Measurements from ENCODE around the gene OST4.
A peak's percentile ranks its signal among the peaks of the same experiment; 100 is the strongest.

OST4 gene

DNA sequence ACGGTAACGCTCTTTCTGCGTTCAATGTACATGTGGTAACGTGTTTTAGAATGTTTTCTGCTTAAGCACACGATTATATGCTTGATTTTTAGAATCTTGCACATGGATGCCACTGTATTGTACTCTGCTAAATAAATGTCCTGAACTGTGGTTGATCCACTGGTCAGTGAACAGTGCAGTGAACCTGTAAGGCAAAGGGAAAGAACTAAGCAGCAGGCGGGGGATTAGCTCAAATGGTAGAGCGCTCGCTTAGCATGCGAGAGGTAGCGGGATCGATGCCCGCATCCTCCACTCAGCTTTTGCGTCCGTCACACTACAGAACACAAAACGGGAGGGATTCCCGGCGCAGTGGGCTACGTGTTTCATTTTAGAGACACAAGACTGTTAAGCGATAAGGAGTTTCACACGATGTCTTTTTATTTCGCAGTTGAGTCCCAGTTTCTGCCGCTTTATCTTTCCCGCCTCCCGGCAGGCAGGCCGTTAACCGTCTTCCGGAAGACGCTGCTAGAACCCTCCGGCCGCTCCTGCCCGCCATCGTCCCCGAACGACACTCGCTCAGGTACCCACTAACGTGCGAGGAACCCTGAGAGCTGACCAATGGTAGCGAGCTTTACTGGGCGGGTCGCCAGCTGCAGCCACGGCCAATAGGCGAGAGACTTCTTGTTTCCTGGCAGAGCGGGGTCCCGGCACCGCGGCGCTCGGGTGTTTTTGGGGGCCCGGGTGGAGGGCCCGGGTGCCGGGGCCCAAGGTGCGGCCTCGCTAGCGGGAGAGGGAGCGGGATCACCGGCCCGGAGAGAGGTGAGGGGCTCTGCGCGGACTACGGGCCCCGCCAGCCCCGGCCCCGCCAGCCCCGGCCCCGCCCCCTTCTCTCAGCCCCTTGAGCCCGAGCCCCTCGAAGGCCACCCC, 20.2 kb downstream of the OST4 start, which contains the start of gene AGBL5:
AGBL5 (plus strand) TSS at position 673 of the 906 bp plus-strand sequence. CDS start 1,291 bp downstream, outside the sequence.
- DNase-seq: peak; percentile 91

DNA sequence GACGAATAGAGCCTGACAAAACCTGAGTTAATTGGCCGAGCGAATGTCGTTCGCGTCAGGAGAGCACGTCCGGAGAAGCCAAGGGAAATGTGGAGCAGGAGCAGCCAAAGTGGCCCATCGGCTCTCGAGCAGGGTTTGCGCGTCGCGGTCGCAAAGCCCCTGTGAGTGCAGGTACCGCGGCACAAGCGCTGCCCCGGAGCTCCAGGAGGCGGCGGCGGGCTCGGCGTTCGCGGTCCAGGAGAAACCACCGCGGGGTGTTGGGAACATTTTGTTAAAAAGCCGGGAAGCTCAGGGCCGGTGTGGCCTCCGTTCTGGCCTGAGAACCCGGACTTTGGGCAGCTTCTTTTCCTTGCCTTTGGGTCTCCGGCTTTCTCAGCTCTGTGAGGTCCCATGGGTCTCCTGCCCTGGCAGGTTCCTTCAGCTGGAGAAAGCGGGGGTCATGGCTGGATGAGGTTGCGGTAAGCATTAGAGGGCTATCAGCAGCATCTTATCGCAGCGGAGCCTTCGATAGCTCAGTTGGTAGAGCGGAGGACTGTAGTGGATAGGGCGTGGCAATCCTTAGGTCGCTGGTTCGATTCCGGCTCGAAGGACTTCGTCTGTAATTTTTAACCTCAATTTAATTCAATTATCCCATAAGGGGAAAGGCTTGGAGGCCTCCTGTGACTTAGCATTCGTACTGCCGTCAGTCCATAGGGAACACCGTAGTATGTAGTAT, 21.0 kb downstream of the OST4 start:
- peak; percentile 87 for DNase-seq

DNA sequence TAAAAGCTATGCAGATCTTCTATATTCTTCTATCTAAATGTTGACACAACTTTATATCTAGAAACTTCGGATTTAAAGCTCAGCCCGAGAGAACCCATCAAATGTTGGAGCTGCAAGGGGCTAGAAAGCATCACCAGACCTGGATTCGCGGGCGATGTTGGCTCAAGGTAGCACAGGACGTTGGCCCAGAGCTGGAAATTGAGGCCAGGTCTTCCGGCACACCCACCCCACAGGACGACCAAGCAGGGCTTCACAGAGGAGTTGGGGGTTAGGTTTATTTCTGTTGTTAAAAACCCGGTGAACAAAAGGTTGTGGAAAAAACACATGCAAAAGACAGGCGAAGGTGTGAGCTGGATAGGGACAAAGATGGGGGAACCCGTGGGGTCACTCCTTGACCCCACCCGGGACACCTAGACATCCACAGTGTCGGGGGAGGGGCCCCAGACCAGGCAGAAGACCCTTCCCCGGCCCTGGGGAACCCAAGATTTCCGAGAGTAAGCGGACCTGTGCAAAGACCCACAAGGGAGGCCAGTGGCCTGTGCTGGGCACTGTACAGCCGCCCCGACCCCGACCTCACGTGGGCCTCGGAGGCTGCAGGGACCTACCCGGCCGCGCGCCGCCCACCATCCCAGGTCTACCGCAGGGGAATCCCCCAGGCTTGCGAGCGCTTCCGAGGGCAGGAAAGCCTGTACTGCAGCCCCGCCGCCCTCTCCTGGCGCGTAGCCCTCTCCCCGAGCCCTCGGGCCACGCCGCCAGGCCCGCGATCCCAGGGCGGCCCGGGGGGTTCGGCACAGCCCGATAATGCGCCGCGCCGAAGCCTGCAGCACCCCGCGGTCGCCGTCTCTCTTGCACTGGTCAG, 21.8 kb downstream of the OST4 start:
- DNase-seq: no peak

DNA sequence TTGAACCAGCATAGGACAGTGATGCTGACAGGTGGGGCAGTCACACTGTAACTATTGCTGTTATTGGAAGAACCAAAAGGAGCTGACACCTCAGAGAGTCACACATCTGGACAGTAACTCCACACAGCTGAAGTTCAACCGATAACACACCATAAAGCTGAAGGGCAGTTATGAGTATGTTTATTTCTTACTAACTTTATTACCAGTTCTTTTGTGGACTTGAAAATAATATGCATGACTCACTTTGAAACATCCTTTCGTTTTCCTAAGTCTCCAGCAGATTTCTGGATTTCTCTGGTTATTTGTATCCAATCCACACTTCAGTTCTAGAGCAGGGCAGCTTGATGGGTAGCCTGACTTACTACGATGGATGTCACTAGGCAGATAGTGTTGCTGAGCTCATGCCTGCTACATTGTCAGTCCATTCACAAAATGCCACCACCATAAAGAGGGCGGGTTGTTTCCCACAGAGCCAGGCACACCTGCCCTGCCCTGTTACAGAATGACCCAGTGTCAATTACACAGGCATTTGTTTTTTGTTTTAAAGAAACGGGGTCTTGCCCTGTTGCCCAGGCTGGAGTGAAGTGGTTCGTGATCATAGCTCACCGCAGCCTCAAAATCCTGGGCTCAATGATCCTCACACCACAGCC, 28.3 kb downstream of the OST4 start:
- no peak for DNase-seq

DNA sequence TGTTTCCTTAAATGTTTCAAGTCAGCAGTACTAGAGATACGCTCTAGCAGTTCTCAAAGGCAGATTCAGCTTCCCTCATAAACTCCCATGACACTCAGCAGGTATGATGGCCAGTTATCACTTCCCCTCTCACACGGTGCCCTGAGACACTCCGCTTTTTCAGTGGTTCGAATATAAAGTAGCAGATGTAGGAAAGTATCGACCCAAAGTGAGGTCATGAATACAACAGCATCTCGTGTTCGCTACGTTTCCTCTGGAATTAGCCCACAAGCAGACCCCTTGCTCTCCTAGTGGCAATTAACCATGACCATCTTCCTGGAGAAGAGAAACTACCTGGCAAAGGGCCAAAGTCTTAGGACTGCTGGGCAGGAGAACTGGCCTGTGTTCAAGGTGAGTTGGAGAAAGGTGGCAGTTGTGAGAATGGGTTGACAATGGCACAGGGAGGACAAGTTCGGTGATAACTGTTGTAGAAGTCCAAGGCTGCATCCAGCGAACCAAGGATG, 29.2 kb downstream of the OST4 start:
- DNase-seq: no peak

DNA sequence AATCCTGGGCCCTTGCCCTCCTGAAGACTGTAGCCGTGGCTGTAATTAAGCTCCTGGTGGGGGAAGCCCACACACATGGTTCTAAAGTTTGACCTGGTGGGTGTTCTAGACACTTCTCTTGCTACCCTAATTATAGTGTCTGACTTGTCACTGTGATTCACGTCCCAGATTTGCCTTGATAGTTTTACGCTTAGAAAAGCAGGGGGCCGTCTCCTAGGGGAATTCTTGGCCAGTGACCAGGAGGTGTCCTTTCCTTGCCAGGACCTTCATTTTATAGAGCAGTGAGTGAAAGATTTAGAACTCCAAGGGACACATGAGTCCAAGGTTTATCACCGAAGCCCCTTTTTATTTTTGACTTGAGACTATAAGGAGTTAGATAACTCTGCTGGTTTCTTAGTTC, 29.7 kb downstream of the OST4 start:
- no peak for DNase-seq

DNA sequence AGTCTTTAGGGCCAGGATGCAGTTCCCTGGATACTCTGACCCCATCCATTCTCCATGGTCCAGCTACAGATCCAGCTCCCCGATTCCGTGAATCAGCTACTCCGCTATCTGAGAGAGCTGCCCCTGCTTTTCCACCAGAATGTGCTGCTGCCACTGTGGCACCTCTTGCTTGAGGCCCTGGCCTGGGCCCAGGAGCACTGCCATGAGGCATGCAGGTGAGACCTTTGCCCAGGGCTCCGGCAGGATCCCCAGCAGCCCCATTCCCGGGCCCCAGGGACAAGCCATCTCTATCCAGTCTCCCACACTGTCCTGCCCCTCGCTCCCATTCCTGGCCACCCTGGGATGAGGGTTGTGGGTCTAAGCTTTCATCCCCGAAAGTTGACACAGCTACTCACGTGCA, 31.2 kb downstream of the OST4 start:
- no peak for DNase-seq

DNA sequence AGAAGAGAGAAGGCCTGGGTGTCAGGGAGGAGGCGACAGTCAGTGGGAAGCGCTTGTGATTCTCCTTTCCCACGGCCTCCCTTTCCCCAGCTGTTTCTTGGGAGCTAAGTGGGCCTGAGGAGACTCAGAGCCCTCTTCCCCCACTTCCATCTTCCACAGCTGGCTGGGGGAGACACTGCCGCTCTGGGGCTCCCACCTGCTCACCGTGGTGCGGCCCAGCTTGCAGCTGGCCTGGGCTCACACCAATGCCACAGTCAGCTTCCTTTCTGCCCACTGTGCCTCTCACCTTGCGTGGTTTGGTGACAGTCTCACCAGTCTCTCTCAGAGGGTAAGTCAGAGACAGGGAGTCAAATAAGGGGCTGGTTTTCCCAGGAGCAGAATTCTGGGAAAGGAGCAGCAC, 31.6 kb downstream of the OST4 start:
- no peak for DNase-seq

DNA sequence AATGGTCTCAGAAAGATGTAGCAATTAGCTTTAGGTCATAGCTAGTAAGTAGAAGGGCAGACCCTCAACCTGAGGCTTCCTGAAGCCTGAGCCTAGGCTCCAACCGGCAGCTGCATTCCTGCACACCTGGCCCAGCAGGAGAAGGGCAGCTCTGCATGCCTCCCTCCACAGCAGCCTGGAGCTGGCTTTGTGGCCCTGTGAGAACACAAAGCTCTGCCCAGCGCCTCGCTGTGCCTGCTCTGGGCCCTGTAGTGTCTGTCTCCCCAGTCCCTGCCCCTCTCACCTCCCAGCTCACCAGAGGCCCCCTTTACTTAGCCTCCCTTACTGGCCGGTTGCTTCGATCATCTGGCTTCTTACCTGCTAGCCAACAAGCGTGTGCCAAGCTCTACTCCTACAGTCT, 32.0 kb downstream of the OST4 start:
- DNase-seq: no peak

DNA sequence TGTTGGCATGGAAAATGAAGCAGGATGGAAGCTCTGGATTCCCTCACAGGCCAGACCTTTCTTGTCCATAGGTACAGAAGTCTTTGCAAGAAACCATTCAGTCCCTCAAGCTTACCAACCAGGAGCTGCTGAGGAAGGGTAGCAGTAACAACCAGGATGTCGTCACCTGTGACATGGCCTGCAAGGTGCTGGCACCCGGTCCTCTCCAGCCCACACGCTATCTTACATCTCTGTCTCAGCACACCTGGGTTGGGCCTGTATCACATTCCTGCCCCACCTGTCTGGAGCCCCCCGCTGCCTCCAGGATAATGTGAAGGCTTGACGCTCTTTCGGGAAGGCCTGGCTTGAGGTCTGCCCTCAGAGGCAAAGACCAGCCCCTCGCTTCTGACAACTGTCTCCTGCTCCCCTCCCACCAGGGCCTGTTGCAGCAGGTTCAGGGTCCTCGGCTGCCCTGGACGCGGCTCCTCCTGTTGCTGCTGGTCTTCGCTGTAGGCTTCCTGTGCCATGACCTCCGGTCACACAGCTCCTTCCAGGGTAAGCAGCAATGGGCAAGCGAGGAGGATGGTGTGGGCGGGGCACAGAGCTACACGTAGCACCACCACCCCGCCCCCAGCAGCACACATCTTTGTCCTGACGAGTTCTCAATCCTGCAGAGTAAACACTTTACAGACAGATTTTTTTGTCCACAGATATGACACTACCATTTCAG, 32.7 kb downstream of the OST4 start:
- DNase-seq: no peak

DNA sequence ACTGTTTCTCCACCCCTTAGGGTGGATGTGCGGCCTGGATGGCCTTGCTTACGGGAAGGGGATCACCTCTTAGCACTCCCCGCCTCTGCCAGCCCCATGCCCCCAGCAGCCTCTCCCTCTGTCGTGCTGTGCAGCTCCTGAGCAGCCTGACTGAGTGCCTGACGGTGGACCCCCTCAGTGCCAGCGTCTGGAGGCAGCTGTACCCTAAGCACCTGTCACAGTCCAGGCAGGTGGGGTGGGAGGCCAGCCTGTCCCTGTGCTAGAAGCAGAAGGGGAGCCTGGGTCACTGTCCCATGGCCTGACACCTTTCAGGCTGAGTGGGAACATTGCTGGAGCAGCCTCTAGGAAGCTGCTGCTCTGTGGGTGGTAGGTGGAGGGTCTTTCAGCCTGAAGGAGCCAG, 33.4 kb downstream of the OST4 start:
- no peak for DNase-seq

DNA sequence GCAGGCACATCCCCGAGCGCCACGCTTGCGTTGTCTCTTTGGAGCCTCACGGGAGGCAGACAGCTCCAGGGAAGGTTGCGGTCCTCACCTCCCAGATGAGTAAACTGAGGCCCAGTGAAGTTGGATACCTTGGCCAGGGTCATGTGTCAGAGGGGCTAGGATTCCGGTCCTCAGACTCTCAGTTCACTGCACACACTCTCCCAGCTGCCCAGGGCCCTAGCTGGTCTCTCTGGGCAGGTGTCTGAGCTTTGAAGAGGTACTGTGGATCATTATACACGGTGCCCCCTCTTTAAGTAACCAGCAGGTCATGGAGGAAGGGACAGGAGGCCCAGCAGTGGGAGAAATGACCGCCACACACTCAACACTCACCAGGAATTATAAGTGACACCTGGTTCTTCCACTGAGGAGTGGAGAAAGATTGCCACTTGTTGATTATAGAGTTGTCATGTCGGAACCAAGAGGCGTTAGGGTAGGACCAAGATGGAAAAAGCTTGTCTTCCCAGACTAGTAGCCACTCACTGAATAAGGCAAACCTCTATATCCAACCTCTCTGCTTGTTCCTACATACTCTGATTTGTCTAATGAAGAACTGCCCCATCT, 38.1 kb downstream of the OST4 start:
- DNase-seq: no peak

DNA sequence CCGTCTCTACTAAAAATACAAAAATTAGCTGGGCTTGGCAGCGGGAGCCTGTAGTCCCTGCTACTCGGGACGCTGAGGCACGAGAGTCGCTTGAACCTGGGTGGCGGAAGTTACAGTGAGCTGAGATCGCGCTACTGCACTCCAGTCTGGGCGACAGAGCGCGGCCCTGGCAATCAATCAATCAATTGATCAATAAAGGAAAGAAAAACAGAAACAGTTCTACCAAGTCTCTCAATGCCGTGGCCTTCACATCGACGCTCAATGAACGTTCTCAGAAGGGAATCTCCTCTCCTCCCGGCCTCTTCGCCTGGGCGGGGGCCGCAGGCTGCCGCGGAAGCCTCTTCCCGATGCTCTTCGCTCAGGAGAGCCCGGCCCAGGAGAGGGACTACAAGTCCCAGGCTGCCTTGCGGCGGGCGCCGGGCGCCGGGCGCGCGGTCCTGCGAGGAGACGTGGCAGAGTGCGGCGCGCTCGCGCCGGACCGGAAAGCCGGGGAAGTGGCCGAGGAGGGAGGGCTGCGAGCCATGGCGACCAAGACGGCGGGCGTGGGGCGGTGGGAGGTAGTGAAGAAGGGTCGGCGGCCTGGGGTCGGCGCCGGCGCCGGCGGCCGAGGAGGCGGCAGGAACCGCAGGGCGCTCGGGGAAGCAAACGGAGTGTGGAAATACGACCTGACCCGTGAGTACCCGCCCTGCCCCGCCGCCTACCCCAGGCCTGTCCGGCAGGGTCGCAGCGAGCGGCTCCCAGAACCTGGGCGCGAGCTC, 38.8 kb downstream of the OST4 start, which contains the start of gene TMEM214:
TMEM214 (plus strand) TSS at position 471 of the 758 bp plus-strand sequence; CDS start at position 522, 51 bp downstream.
- DNase-seq: peak; percentile 74

DNA sequence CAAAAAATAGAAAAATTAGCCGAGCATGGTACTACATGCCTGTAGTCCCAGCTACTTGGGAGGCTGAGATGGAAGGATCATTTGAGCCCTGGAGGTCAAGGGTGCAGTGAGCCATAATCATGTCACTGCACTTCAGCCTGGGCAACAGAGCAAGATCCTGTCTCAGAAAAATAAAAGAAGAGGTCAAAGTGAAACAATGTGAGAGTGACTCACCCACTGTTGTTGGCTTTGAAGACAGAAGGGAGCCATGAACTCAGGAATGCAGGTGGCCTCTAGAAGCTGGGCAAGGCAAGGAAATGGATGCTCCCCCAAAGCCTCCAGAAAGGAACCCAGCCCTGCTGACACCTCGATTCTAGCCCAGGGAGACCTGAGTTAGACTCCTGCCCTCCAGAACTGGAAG, 42.4 kb downstream of the OST4 start:
- DNase-seq: no peak

DNA sequence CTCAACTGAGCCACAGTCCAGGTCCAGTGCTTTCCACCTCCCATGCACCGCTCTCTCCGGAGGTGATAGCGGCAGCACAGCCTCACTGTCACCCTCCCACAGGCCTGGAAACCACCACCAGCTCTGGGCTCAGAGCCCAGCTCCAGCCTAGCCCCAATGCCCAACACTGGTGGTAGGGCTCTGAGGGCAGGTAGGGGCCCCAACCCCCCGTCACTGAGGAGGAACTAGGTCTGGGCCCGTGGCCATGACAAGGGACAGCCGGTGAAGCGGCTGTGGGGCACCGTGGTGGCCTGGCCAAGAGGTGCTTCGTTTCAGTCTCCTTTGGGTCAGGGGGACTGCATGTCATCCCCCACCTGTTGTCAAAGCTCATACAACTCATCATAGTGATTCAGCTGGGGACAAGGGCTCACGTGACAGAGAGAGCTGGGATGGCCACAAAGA, 44.2 kb downstream of the OST4 start:
- no peak for DNase-seq

DNA sequence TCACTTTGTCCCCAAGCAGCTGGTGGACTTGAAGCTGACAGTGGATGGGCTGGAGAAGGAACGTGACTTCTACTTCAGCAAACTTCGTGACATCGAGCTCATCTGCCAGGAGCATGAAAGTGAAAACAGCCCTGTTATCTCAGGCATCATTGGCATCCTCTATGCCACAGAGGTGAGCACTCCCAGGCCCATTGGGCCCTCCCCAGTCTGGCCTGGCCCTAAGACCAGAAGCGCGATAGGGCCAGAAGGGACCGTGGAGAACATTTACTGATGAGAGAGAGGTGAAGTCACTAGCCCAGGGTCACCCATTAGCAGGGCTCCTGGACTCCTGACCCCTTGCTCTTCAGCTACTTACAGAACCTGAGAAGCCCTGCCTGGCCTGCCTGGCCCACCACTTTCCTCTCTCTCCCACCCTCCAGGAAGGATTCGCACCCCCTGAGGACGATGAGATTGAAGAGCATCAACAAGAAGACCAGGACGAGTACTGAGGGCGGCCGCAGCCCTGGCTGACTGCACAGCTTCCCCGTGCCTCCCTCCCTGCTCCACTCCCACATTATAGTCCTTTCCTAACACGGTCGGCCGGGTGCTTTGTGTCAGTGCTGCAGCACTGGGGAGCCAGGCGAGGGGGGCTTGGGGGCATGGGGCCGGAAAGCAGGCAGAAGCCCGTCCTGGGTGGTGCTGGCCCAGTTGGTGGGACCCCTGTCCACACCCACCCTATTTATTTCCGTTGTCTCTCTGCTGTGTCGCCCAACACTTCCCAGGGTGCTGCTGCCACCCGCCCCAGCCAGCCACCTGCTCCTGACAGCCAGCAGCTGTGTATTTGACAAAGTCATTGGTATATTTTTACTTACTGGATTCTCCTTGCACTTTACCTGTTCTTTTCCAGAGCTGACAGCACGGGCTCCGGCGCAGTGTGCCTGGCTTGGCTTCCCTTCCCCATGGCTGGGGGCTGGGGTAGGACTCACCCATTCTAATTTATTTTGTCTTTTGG, 45.3 kb downstream of the OST4 start:
- DNase-seq: no peak

DNA sequence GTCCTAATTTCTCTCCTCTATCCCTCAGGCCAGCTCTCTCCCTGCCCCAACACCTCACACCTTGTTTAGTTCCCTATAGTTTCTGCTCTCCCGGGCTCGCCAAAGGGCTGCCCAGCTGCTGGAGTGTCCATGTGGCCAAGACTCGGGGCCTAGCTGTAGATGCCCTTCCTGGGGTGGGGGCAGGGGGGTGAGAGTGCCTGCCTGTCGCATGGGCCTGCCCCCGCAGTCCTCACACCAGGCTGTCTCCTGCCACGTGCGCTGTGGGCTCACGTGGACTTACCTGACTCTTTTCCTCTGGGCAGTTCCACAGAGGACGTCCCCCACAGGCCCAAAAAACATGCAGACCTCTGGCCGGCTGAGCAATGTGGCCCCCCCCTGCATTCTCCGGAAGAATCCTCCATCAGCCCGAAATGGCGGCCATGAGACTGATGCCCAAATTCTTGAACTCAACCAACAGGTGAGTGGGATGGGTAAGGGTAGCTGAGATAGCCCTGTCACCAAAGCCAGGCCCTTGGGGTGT, 46.1 kb downstream of the OST4 start:
- no peak for DNase-seq

DNA sequence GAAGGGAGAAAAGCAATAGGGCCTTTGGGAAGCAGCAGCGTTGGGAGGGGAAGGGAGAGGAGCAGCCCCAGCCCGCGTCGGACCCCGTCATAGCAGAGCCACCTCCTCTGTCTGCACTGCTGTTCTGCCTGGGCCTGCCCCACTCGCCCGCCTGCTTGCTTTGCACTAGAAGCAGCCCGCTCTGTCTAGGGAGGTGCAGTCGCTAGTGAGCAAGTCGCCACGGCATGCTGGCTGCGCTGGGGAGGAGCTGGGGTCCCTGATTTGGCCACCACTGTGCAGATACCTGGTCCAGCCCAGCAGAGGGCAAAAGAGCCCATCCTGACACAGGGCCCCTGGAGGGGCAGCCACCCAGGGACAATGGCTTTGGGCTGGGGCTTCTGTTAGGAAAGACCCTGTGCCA, 46.6 kb downstream of the OST4 start:
- DNase-seq: no peak

DNA sequence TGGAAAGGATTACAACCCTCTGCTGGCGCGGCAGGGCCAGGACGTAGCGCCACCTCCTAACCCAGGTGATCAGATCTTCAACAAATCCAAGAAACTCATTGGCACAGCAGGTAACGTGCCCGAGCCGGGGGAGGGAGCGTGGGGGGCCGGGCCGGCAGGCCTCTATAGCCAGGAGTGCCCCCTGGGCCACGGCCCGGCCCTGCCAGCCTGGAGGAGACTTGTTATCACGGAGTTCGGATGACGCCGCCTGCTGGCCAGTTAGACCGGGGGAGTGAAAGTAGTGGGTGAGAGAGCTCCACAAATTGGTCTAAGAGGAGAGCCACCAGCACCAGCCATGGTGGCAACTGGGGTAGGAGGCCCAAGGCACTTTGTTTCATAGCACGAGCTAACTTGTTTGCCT, 47.3 kb downstream of the OST4 start:
- DNase-seq: no peak
